Lung (tissue), 12 donors: ENCODE results near the gene SPN. TPM values are rescaled to one million over a fixed set of nuclear protein-coding genes. Genes with fewer than 3 reads are reported as not detected.

Source experiments
- ATAC-seq: fragments of 200-7000 bp; cut with Tn5 transposase; one replicate; pipeline ENCODE4 v1.9.1; 2020; ENCODE audit warnings: moderate number of reproducible peaks; ENCODE audit not compliant: insufficient read depth, low FRiP score
- DNase-seq, 3 donors: peaks; one replicate each; pipeline ENCODE4 v3.0.0-alpha.2; 2013 to 2017
- H3K27ac ChIP-seq, 2 donors: one replicate each; pipeline ENCODE4 v1.5.1; 2013; ENCODE audit warnings: mild to moderate bottlenecking in 2 of 2, moderate library complexity in 2 of 2, control low read depth in 1 of 2, inconsistent platforms in 1 of 2, low read depth in 1 of 2, low read length in 1 of 2
- H3K27me3 ChIP-seq, 3 donors: one replicate each; pipeline ENCODE4 v1.5.1; 2013; ENCODE audit warnings: low read length in 2 of 3; ENCODE audit not compliant: control insufficient read depth in 3 of 3, insufficient read depth in 3 of 3
- H3K36me3 ChIP-seq, 4 donors: one replicate each; pipeline ENCODE4 v1.5.1; 2013; ENCODE audit warnings: low read length in 4 of 4, mild to moderate bottlenecking in 1 of 4, moderate library complexity in 1 of 4; ENCODE audit not compliant: control insufficient read depth in 4 of 4, insufficient read depth in 4 of 4
- H3K4me1 ChIP-seq, 5 donors: one replicate each; pipeline ENCODE4 v1.5.1; 2013; ENCODE audit warnings: low read length in 5 of 5, mild to moderate bottlenecking in 2 of 5, moderate library complexity in 1 of 5; ENCODE audit not compliant: control insufficient read depth in 5 of 5, insufficient read depth in 5 of 5
- H3K4me3 ChIP-seq: one replicate; pipeline ENCODE4 v1.5.1; 2013; ENCODE audit warnings: mild to moderate bottlenecking, control low read depth, moderate library complexity
- H3K9ac ChIP-seq, 2 donors: one replicate each; pipeline ENCODE4 v1.5.1; 2013; ENCODE audit warnings: low read length in 2 of 2, control low read depth in 1 of 2; ENCODE audit not compliant: insufficient read depth in 1 of 2
- H3K9me3 ChIP-seq, 4 donors: one replicate each; pipeline ENCODE4 v1.5.1; 2013; ENCODE audit warnings: low read length in 3 of 4, mild to moderate bottlenecking in 1 of 4, moderate library complexity in 1 of 4; ENCODE audit not compliant: control insufficient read depth in 4 of 4, insufficient read depth in 3 of 4
- WGBS, 2 donors: extraction: QIAGEN DNeasy Blood & Tissue Kit; methylation state at CpG; one replicate each; pipeline ENCODE4 v1.1.7; 2013; 5-methylcytosine and 5-hydroxymethylcytosine counted together
- polyA plus RNA-seq, 2 donors: library from polyadenylated mRNA; stranded (reverse); fragments of 200-250 nt; gene quantifications; one replicate each; pipeline ENCODE4 v1.2.1, GENCODE V29; 2013
- total RNA-seq, 2 donors: library from RNA; depleted of rRNA in 1 of 2; stranded (reverse); fragments of >200 nt in 1 of 2; gene quantifications; one replicate each; pipeline ENCODE4 v1.2.1, GENCODE V29; 2014 to 2021
- TF ChIP-seq, protein P1 (sequence below): IDR thresholded peaks from 2 replicates; pipeline ENCODE4 v1.5.1; 2012; ENCODE audit warnings: mild to moderate bottlenecking; ENCODE audit errors: control extremely low read depth, extremely low read depth
- donor health status: control.
- donor health status: control.
- donor health status: Bipolar disorder and iron deficiency.
- donor health status: healthy.
- donor health status: DM: yes; HTN: yes; CAD: no.

Gene SPN
- total and polyA plus RNA-seq, 4 donors, result 5.8 to 52.5 (median 12.5) TPM

DNA sequence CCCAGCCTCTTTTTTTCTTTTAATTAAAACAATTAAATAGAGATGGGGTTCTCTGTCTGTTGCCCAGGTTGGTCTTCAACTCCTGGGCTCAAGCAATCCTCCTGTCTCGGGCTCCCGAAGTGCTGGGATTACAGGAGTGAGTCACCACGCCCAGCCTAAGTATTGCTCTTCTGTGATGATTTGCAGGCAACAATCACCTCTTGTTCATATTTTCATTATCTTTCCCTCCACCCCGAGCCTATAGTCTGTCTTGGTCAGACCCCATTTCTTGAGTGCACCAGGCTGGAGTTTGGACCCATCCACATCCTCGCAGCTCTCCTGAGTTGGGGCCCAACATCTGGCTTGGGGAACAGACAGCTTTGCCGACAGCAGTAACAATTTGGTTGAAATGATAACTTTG is 4.3 kb upstream of the SPN start:
- Histone ChIP-seq H3K27me3 (no peaks in the 10 kb centered on the region), H3K4me1 (no peaks in the 10 kb centered on the region), H3K36me3 (no peaks in the 10 kb centered on the region), H3K27ac (no peak overlapping the region), H3K4me3 (no peak overlapping the region), H3K9me3 (no peaks in the 10 kb centered on the region), H3K9ac (no peak overlapping the region)
- DNase-seq (no peak), ATAC-seq (no peak)
- WGBS, 2 donors, result 85 to 92% methylated on average over 6 of the region's 6 CpGs
- TF ChIP-seq, protein P1, sequence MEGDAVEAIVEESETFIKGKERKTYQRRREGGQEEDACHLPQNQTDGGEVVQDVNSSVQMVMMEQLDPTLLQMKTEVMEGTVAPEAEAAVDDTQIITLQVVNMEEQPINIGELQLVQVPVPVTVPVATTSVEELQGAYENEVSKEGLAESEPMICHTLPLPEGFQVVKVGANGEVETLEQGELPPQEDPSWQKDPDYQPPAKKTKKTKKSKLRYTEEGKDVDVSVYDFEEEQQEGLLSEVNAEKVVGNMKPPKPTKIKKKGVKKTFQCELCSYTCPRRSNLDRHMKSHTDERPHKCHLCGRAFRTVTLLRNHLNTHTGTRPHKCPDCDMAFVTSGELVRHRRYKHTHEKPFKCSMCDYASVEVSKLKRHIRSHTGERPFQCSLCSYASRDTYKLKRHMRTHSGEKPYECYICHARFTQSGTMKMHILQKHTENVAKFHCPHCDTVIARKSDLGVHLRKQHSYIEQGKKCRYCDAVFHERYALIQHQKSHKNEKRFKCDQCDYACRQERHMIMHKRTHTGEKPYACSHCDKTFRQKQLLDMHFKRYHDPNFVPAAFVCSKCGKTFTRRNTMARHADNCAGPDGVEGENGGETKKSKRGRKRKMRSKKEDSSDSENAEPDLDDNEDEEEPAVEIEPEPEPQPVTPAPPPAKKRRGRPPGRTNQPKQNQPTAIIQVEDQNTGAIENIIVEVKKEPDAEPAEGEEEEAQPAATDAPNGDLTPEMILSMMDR, result no peak

GRCh38 chr16:29662000-29662728 is 883 bp upstream of the SPN start:
- Histone ChIP-seq H3K9ac (no peak overlapping the region), H3K36me3 (no peaks in the 10 kb centered on the region), H3K4me3 (no peak overlapping the region), H3K4me1 (peaks cover 0 to 17% (median 6%) of the 10 kb centered on the region in 5 donors), H3K27me3 (no peaks in the 10 kb centered on the region), H3K27ac (no peak overlapping the region), H3K9me3 (no peaks in the 10 kb centered on the region)
- DNase-seq, result no peak
- TF ChIP-seq, protein P1, result no peak
- ATAC-seq, result no peak
- WGBS, 2 donors, result 44 to 67% methylated on average over 17 of the region's 17 CpGs

- no peaks in the 10 kb centered on the region for H3K36me3 ChIP-seq
- 21 to 33% methylated on average over 4 of the region's 4 CpGs for WGBS, 2 donors
- peaks cover 0 to 18% (median 6%) of the 10 kb centered on the region in 5 donors for H3K4me1 ChIP-seq
- no peak overlapping the region for H3K4me3 ChIP-seq
- H3K27ac ChIP-seq, result no peak overlapping the region
- H3K9me3 ChIP-seq, result no peaks in the 10 kb centered on the region
- ATAC-seq, result no peak
- H3K9ac ChIP-seq, result no peak overlapping the region
- no peak for DNase-seq
- TF ChIP-seq, protein P1, result no peak
- H3K27me3 ChIP-seq, result no peaks in the 10 kb centered on the region
Measured at GRCh38 chr16:29662729-29663015, 375 bp upstream of the SPN start.

DNA sequence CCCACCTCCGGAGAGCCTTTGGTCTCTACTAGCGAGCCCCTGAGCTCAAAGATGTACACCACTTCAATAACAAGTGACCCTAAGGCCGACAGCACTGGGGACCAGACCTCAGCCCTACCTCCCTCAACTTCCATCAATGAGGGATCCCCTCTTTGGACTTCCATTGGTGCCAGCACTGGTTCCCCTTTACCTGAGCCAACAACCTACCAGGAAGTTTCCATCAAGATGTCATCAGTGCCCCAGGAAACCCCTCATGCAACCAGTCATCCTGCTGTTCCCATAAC is 702 bp downstream of the SPN start:
- WGBS, 2 donors, result 42 to 56% methylated on average over 3 of the region's 3 CpGs
- H3K4me3 ChIP-seq, result no peak overlapping the region
- DNase-seq (no peak), ATAC-seq (no peak)
- no peak overlapping the region for H3K9ac ChIP-seq
- TF ChIP-seq, protein P1, result no peak
- no peaks in the 10 kb centered on the region for H3K27me3 ChIP-seq
- H3K4me1 ChIP-seq, result peaks cover 0 to 18% (median 6%) of the 10 kb centered on the region in 5 donors
- H3K27ac ChIP-seq, result no peak overlapping the region
- H3K9me3 ChIP-seq, result no peaks in the 10 kb centered on the region
- H3K36me3 ChIP-seq, result no peaks in the 10 kb centered on the region
